HG03354 (cell line): Measurements from ENCODE around the gene PCDHGB5.
"Not testable (repeated sequence)": the region's sequence is repeated elsewhere in the genome, so short reads cannot be mapped to it uniquely, and the experiment has no call there.

Source experiments
- ATAC-seq: cut with Tn5 transposase; IDR thresholded peaks from one replicate; pipeline ENCODE4 v1.9.1; 2021; ENCODE audit warnings: mild to moderate bottlenecking; ENCODE audit not compliant: unreplicated experiment, poor library complexity, severe bottlenecking

PCDHGB5 gene

DNA sequence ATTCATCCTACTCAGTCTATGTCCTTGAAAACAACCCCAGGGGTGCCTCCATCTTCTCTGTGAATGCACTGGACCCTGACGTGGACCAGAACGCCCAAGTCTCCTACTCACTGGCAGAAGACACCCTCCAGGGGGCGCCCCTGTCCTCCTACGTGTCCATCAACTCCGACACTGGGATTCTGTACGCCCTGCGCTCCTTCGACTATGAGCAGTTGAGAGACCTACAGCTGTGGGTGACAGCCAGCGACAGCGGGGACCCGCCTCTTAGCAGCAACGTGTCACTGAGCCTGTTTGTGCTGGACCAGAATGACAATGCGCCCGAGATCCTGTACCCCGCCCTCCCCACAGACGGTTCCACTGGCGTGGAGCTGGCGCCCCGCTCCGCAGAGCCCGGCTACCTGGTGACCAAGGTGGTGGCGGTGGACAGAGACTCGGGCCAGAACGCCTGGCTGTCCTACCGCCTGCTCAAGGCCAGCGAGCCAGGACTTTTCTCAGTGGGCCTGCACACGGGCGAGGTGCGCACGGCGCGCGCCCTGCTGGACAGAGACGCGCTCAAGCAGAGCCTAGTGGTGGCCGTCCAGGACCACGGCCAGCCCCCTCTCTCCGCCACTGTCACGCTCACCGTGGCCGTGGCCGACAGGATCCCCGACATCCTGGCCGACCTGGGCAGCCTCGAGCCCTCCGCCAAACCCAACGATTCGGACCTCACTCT, 22.1 kb upstream of the PCDHGB5 start:
- ATAC-seq = not testable (repeated sequence)

DNA sequence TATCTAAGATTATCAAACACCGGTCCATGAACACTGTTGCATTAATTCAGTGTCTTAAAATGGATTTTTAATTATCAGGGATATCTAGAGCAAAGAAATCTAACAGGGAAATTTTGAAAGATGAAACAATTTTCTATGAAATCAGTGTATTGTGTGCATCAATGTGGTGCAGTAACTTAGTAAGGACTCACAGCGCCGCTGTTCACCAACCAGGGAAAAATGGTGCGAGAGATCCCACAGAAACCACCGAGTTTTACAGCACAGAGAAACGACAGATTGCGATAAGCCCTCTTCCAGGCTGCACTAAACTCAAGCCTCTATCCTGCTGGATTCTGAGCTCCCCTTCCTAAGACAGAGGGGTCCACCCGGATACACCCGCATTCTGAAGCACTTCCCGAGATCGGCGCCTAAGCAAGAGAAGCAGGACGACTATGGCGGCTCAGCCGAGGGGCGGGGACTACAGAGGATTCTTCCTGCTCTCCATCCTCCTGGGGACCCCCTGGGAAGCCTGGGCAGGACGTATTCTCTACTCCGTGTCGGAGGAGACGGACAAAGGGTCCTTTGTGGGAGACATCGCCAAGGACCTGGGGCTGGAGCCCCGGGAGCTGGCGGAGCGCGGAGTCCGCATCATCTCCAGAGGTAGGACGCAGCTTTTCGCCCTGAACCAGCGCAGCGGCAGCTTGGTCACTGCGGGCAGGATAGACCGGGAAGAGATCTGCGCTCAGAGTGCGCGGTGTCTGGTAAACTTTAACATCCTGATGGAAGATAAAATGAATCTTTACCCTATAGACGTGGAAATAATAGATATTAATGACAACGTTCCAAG, 15.1 kb upstream of the PCDHGB5 start, which contains the start of gene PCDHGA7:
TSS of gene PCDHGA7 (plus strand) at position 274 of the 826 bp plus-strand sequence. CDS start at position 432, 158 bp downstream.
- no peak for ATAC-seq

DNA sequence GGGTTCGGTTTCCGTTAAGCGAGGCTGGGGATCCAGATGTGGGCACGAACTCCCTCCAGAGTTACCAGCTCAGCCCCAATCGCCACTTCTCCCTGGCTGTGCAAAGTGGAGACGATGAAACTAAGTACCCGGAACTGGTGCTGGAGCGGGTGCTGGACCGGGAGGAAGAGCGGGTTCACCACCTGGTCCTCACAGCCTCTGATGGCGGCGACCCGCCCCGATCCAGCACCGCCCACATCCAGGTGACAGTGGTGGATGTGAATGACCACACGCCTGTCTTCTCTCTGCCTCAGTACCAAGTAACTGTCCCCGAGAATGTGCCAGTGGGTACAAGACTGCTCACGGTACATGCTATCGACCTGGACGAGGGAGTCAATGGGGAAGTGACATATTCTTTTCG, 14.4 kb upstream of the PCDHGB5 start:
- ATAC-seq = no peak

DNA sequence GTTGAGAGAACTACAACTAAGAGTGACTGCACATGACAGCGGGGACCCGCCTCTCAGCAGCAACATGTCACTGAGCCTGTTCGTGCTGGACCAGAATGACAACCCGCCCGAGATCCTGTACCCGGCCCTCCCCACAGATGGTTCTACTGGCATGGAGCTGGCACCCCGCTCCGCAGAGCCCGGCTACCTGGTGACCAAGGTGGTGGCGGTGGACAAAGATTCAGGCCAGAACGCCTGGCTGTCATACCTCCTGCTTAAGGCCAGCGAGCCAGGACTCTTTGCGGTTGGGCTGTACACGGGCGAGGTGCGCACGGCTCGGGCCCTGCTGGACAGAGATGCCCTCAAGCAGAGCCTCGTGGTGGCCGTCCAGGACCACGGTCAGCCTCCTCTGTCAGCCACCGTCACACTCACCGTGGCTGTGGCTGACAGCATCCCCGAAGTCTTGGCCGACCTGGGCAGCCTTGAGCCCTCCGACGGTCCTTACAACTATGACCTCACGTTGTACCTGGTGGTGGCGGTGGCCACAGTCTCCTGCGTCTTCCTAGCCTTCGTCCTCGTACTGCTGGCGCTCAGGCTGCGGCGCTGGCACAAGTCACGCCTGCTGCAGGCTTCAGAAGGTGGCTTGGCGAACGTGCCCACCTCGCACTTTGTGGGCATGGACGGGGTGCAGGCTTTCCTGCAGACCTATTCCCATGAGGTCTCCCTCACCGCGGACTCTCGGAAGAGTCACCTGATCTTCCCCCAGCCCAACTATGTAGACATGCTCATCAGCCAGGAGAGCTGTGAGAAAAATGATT, 13.1 kb upstream of the PCDHGB5 start:
- ATAC-seq = no peak

DNA sequence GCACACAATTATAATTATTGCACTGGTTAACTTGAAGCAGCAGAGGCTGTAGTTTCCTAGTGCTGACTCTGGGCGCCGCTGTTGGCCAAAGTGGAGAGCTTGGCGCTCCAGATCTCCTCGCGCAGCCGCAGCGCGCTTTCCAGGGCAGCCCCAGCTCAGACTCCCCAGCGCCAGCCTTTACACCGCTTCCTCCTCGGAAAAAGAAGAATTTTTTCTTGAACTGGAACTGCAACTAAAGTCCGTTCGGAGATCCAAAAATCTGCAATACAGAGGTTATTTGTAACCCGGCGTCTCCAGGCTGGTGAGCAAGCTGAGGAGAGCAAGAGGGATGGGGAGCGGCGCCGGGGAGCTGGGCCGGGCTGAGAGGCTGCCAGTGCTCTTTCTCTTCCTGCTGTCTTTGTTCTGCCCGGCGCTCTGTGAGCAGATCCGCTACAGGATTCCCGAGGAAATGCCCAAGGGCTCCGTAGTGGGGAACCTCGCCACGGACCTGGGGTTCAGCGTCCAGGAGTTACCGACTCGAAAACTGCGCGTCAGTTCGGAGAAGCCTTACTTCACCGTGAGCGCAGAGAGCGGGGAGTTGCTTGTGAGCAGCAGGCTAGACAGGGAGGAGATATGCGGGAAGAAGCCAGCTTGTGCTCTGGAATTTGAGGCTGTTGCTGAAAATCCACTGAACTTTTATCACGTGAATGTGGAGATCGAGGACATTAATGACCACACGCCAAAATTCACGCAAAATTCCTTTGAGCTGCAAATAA, 10.0 kb upstream of the PCDHGB5 start, which contains the start of gene PCDHGB4:
TSS of gene PCDHGB4 (plus strand) at position 142 of the 755 bp plus-strand sequence. CDS start at position 329, 187 bp downstream.
- ATAC-seq = peak; percentile 98

DNA sequence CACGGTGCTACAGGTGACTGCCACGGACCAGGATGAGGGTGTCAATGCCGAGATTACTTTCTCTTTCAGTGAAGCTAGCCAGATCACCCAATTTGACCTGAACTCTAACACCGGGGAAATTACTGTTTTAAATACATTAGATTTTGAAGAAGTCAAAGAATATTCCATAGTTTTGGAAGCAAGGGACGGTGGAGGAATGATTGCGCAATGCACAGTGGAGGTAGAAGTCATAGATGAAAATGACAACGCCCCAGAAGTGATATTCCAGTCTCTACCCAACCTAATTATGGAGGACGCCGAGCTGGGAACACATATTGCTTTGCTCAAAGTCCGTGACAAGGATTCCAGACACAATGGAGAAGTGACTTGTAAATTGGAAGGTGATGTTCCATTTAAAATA, 9.1 kb upstream of the PCDHGB5 start:
- no peak for ATAC-seq

DNA sequence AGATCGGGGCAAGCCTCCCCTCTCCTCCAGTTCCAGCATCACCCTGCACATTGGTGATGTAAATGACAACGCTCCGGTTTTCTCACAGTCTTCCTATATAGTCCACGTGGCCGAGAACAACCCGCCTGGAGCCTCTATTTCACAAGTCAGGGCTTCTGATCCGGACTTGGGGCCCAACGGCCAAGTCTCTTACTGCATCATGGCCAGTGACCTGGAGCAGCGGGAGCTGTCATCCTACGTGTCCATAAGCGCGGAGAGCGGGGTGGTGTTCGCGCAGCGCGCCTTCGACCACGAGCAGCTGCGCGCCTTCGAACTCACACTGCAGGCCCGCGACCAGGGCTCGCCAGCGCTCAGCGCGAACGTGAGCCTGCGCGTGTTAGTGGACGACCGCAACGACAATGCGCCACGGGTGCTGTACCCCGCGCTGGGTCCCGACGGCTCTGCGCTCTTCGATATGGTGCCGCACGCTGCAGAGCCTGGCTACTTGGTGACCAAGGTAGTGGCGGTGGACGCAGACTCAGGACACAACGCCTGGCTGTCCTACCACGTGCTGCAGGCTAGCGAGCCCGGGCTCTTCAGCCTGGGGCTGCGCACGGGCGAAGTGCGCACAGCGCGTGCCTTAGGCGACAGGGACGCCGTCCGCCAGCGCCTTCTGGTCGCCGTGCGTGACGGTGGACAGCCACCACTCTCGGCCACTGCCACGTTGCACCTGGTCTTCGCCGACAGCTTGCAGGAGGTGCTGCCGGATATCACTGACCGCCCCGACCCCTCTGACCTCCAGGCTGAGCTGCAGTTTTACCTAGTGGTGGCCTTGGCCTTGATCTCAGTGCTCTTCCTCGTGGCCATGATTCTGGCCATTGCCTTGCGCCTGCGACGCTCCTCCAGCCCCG, 8.3 kb upstream of the PCDHGB5 start:
- no peak for ATAC-seq

DNA sequence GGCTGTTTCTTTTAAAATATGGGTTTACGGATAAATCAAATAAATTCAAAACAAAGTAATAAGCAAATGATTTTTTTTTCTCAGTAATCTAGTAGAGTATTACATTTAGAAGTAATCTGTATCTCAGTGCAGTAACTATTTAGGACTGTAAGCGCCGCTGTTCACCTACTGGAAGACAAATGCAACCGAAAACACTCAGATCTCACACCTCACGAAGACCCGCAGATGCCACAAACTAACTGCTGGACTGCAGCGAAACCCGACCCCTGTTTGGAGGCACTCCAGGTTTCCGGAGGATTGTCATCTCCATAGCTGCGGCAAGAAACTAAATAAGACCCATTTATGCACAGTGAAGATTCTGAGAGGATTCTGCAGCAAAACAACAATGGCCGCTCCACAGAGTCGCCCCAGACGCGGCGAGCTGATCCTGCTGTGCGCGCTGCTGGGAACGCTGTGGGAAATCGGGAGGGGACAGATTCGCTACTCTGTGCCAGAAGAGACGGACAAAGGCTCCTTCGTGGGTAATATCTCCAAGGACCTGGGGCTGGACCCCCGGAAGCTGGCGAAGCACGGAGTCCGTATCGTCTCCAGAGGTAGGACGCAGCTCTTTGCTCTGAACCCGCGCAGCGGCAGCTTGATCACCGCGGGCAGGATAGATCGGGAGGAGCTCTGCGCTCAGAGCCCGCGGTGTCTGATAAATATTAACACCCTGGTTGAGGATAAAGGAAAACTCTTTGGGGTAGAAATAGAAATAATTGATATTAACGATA, 5.1 kb upstream of the PCDHGB5 start, which contains the start of gene PCDHGA8:
TSS of gene PCDHGA8 (plus strand) at position 205 of the 770 bp plus-strand sequence. CDS start at position 386, 181 bp downstream.
- ATAC-seq = no peak

DNA sequence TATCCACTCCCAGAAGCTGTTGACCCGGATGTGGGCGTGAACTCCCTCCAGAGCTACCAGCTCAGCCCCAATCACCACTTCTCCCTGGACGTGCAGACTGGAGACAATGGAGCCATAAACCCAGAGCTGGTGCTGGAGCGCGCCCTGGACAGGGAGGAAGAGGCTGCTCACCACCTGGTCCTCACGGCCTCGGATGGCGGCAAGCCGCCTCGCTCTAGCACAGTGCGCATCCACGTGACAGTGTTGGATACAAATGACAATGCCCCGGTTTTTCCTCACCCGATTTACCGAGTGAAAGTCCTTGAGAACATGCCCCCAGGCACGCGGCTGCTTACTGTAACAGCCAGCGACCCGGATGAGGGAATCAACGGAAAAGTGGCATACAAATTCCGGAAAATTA, 4.5 kb upstream of the PCDHGB5 start:
- ATAC-seq = no peak

DNA sequence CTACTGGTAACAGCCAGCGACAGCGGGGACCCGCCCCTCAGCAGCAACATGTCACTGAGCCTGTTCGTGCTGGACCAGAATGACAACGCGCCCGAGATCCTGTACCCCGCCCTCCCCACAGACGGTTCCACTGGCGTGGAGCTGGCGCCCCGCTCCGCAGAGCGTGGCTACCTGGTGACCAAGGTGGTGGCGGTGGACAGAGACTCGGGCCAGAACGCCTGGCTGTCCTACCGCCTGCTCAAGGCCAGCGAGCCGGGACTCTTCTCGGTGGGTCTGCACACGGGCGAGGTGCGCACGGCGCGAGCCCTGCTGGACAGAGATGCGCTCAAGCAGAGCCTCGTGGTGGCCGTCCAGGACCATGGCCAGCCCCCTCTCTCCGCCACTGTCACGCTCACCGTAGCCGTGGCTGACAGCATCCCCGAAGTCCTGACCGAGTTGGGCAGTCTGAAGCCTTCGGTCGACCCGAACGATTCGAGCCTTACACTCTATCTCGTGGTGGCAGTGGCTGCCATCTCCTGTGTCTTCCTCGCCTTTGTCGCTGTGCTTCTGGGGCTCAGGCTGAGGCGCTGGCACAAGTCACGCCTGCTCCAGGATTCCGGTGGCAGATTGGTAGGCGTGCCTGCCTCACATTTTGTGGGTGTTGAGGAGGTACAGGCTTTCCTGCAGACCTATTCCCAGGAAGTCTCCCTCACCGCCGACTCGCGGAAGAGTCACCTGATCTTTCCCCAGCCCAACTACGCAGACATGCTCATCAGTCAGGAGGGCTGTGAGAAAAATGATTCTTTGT, 3.2 kb upstream of the PCDHGB5 start:
- ATAC-seq = not testable (repeated sequence)

DNA sequence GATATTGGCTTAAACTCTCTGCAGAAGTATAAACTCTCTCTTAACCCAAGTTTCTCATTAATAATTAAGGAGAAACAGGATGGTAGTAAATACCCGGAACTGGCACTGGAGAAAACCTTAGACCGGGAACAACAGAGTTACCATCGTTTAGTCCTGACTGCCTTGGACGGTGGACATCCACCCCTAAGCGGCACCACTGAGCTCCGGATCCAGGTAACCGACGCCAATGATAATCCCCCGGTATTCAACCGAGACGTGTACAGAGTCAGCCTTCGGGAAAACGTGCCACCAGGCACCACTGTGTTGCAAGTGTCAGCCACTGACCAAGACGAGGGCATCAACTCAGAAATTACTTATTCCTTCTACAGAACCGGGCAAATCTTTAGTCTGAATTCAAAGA, 861 bp downstream of the PCDHGB5 start:
- ATAC-seq = no peak

DNA sequence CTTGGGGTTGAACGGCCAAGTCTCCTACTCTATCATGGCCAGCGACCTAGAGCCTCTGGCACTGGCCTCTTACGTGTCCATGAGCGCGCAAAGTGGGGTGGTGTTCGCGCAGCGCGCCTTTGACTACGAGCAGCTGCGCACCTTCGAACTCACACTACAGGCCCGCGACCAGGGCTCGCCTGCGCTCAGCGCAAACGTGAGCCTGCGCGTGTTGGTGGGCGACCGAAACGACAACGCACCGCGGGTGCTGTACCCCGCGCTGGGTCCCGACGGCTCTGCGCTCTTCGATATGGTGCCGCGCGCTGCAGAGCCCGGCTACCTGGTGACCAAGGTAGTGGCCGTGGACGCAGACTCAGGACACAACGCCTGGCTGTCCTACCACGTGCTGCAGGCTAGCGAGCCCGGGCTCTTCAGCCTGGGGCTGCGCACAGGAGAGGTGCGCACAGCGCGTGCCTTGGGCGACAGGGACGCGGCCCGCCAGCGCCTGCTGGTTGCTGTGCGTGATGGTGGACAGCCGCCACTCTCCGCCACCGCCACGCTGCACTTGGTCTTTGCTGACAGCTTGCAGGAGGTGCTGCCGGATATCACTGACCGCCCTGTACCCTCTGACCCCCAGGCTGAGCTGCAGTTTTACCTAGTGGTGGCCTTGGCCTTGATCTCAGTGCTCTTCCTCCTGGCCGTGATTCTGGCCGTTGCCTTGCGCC, 2.0 kb downstream of the PCDHGB5 start:
- no peak for ATAC-seq

DNA sequence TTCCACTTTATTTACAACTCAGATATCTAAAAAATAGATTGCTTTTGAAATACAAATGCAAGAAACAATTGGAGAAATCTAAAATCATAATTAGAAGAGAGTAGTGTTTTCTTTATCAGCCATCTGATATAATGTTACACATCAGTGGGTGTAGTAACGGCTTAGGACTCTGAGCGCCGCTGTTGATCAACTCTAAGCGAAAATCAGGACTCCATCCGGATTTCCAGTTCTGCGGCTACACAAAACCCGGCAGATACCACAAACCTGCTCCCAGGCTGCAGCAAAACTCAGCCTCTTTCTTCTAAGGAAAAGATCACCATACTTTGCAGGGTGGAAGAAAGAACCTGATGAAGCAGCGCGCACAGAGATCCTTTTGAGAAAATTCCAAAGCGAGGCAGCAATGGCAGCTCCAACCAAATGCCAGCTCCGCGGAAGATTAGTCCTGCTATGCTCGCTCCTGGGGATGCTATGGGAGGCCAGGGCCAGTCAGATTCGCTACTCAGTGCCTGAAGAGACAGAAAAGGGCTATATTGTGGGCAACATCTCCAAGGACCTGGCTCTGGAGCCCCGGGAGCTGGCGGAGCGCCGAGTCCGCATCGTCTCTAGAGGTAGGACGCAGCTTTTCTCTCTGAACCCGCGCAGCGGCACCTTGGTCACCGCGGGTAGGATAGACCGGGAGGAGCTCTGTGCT, 5.0 kb downstream of the PCDHGB5 start, which contains the start of gene PCDHGA9:
TSS of gene PCDHGA9 (plus strand) at position 226 of the 691 bp plus-strand sequence. CDS start at position 401, 175 bp downstream.
- ATAC-seq = no peak

DNA sequence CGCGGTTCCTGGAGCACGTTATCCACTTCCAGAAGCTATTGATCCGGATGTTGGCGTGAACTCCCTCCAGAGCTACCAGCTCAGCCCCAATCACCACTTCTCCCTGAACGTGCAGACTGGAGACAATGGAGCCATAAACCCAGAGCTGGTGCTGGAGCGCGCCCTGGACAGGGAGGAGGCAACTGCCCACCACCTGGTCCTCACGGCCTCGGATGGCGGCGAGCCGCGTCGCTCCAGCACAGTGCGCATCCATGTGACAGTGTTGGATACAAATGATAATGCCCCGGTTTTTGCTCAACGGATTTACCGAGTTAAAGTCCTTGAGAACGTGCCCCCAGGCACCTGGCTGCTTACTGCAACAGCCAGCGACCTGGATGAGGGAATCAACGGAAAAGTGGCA, 5.6 kb downstream of the PCDHGB5 start:
- ATAC-seq = no peak

DNA sequence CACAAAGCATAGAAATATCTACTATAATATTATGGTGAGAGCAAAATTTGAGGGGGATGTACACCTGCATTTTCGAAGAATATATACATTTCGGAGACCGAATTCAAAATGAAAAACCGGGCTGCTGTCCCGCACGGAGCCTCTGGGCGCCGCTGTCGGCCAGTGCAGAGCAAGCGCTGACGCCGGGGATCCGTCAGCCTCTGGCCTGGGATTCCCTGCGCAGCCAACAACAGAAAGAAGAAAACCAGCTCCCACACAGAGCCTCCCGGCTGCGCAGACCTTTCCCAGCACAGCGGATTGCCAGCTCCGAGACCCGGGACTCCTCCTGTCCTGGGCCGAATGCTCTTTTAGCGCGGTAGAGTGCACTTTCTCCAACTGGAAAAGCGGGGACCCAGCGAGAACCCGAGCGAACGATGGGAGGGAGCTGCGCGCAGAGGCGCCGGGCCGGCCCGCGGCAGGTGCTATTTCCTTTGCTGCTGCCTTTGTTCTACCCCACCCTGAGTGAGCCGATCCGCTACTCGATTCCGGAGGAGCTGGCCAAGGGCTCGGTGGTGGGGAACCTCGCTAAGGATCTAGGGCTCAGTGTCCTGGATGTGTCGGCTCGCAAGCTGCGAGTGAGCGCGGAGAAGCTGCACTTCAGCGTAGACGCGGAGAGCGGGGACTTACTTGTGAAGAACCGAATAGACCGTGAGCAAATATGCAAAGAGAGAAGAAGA, 10.2 kb downstream of the PCDHGB5 start, which contains the start of gene PCDHGB6:
TSS of gene PCDHGB6 (plus strand) at position 232 of the 716 bp plus-strand sequence. CDS start at position 414, 182 bp downstream.
- ATAC-seq = peak; percentile 81
